Measurements from ENCODE around the gene GET3. TPM values are rescaled to one million over a fixed set of nuclear protein-coding genes. Genes with fewer than 3 reads are reported as not detected.

Gene GET3
- polyA plus RNA-seq, 1 donor: 42.4 TPM

DNA sequence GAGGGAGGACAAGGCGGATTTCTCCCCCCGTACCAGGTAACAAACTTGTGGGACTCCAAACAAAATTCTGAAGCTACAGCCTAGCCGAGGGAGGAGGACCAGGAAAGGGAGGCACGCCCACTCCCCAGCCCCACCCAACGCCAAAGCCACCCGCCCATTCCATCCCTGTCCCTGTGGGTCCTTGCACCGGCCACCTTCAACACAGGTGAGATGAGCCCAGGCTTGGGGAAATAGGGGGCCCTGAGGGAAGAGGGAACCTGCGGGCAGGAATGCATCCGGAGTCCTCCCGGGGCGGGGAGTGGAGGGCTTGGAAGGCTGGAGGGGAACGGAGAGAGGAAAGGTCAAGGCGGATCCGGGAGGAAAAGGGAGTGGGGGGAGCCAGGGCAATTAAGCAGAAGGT, 14.3 kb downstream of the GET3 start, which contains the start of gene BEST2:
BEST2 (plus strand) TSS at position 157 of the 400 bp plus-strand sequence. CDS start 802 bp downstream, outside the sequence.
- no peak for DNase-seq (ENCODE audit: low read depth)

DNA sequence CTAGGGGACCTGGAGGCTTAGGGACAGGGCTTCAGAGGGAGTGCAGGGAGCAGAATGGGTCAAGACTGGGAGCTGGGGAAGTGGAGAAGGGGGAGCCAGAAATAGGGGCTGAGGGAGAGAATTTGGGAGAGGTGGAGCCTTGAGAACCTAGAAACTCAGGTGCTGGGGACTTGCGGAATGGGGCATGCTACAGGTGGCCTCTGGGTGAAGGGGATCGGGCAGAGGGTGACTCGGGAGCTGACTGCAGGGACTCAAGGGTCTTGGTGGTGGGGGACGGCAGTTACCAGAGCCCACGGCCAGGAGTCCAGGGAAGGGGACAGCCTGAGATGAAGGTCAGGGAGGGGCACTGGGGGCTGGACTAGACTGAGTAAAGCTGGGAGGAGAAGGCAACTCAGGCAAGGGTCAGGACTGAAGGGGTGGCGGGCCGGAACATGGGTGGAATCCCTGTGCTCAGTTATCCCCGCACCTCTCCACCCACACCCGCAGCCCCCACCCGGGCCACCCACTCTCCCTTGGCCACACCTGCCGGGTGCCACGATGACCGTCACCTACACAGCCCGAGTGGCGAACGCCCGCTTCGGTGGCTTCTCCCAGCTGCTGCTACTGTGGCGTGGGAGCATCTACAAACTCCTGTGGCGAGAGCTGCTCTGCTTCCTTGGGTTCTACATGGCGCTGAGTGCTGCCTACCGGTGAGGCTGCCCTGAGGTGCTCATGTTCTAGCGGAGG, 14.9 kb downstream of the GET3 start:
- DNase-seq (ENCODE audit: low read depth): no peak

DNA sequence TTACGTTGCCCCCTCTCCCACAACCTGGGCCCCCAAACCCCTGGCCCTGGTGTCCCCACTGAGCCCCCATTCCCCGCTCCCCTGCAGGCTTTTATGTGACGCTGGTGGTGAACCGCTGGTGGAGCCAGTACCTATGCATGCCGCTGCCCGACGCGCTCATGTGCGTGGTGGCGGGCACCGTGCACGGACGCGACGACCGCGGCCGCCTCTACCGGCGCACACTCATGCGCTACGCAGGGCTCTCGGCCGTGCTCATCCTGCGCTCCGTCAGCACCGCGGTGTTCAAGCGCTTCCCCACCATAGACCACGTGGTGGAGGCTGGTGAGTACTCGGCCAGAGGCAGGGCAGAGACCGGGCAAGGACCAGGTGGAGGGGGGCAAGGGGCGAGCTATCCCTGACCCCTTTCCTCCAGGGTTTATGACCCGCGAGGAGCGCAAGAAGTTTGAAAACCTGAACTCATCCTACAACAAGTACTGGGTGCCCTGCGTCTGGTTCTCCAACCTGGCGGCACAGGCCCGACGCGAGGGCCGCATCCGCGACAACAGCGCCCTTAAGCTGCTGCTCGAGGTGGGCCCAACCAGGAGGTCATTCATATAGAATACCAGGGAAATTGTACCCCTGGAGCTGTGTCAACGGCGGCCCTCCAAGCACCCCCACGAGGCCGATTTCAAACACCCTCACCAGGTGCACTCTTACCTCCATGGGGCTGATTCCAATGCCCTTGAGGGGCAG, 17.3 kb downstream of the GET3 start:
- no peak for DNase-seq (ENCODE audit: low read depth)

DNA sequence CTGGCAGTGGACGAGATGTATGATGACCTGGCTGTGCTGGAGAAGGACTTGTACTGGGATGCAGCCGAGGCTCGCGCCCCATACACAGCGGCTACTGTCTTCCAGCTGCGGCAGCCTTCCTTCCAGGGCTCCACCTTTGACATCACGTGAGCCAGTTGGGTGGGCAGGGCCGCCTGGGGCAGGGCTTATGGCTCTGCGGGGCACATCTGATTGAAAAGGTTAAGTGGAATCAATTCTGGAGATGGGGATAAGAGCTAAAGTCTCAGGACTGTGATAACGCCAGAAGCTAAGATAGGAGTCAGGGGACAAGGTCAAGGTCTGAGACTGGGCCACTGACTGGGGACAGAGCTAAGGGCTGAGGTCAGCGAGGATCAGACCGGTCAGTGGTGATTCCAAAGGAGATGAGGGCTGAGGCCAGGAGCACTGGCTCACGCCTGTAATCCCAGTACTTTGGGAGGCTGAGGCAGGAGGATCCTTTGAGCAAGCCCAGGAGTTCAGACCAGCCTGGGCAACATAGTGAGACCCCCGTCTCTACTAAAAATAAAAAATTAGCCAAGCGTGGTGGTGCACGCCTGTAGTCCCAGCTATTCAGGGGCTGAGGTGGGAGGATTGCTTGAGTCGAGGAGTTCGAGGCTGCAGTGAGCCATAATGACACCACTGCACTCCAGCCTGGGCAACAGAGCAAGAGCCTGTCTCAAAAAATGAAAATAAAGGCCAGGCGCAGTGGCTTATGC, 19.0 kb downstream of the GET3 start:
- DNase-seq (ENCODE audit: low read depth): no peak

DNA sequence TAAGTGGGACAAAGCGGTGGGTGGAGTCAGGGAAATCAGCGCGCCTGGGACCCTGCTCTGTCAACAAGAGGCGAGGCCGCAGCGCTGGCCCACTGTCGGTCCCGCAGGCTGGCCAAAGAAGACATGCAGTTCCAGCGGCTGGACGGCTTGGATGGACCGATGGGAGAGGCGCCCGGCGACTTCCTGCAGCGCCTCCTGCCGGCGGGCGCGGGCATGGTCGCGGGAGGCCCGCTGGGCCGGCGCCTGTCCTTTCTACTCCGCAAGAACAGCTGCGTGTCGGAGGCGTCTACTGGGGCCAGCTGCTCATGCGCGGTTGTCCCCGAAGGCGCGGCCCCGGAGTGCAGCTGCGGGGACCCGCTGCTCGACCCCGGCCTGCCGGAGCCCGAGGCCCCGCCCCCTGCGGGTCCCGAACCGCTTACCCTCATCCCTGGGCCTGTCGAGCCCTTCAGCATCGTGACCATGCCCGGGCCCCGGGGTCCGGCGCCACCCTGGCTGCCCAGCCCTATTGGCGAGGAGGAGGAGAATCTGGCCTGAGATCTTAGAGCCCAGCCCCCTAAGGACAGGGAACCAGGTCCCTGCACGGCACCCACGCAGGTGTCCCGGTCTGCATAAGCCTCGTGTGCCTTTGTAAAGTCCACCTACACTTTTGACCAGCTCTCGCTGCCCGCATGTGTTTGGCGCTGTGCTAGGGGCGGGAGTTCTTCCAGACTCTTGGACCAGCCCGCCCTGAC, 20.4 kb downstream of the GET3 start:
- no peak for DNase-seq (ENCODE audit: low read depth)

DNA sequence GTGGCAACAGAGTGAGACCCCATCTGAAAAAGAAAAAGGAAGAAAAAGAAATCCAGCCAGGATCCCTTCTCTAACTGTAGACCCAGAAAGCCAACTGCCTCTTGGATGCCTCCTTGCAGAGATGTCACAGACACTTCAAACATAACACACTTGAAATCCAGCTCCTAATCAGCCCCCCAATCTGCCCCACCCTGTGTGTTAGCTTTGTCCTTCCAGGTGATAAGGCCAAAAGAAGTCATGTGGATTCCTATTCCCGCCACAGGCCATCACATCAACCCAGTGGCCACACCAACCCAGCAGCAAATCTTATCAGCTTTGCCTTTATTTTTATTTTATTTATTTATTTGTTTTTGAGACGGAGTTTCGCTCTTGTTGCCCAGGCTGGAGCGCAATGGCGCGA, 22.4 kb downstream of the GET3 start:
- no peak for DNase-seq (ENCODE audit: low read depth)

DNA sequence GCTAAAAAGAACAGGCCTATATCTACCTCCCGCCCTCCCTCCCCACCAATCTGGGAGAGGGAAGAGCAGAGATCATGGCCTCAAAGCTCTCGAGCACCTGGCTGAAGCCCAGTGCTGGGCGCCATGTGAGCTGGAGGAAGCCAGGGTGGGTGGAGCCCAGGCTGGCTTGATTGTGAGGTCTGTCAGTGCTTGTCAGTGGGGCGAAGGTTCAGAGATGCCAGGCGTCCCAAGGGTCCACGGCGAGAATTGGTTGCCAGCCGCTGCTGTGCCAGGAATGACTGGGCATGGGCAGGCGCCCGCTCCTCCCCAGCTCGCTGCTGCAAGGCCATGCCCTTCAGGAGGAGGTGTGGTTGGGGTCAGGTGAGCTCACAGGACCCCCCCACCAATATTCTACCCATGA, 25.8 kb downstream of the GET3 start:
- no peak for DNase-seq (ENCODE audit: low read depth)

DNA sequence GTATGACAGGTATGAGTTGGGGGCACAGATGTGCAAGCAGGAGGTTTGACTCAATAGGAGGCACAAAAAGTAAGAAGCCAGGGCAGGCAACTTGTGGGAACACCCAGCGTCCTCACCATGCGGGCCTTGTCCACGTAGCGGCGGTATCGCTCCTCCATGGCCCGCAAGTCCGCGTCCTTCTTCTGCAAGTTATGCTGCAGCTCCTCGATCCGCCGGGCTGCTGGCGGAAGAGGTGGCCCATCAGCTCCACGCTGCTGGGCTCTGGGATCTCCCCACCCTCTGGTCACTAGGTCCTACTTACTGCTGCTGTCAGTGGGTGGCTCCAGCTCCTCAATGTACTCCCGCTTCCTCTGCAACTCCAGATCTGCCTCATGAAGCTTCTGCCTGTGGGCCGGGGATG, 27.4 kb downstream of the GET3 start:
- DNase-seq (ENCODE audit: low read depth): no peak

DNA sequence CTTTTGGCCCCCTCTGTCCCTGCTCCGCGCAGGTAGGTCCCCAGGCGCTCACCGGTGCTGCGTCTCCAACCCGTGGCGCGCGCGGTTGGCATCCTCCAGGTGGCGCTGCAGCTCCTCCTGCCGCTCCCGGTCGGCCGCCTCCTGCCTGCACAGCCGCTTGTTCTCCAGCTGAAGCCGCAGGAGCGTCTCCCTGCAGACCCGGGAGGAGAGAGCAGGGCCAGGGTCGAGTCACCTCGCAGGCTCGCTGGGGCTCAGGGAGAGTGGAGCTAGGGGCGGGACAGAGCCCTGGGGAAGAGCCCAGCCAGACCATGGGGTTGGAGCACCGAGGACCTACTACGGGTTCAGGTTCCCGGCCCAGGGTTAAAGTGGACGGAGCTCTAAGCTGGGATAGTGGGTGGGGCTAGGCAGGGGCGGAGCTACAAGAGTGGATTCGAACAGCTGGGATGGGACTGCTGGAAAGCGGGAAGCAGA, 28.8 kb downstream of the GET3 start:
- DNase-seq (ENCODE audit: low read depth): no peak

DNA sequence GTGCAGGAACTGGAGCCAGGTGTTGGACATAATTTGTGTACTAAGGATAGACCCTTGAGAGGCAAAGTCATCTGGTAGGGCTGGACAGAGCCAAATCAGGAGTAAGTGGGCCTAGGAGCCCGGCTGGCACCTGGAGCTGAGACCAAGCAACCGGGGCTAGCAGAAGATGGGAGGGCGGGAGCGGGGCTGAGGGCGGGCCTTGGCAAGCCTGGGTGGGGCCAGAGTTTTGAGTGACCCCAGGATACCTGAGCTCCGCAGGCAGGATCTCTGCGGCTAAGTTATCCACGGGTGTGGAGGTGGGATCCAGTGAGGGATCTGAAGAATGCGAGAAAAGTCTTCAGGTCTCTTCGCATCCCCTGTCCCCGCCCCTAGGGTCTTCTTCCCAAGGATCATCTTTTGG, 29.9 kb downstream of the GET3 start:
- no peak for DNase-seq (ENCODE audit: low read depth)

DNA sequence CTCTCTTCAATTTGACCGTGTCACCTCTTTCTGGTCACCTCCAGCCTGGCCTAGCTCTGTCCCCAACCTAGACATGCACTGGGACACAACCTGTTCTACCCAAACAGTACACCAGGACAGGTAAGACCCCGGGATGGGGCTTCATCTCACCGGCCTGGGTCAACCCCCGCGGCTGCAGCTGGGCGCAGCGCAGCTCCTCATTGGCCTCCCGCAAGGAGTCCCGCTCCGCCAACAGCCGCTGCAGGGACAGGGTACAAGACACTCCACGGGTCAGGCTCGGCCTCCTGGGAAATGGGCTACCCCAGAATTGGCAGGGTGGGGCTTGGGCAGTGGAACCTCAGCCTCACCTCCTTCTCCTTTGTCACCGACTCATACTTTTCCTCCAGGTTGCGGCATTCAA, 30.4 kb downstream of the GET3 start:
- DNase-seq (ENCODE audit: low read depth): no peak

DNA sequence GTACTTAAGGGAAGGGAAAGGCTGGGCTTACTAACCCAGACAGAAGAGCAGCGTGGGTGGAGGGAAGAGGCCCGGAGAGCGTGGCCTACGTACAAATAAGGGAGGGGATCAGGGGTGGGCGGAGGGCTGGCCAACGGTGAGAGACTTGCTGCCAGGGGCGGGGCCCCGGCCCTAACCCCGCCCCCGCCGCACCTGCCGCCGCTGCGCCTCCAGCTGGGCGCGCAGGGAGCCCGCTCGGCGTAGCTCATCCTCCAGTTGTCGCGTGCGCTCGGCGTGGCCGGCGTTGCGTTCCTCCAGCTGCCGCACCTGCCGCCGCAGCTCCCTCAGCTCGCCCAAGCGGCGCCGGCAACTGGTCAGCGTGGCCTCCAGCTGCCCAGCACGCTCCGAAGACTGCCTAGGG, 32.4 kb downstream of the GET3 start:
- DNase-seq (ENCODE audit: low read depth): no peak

DNA sequence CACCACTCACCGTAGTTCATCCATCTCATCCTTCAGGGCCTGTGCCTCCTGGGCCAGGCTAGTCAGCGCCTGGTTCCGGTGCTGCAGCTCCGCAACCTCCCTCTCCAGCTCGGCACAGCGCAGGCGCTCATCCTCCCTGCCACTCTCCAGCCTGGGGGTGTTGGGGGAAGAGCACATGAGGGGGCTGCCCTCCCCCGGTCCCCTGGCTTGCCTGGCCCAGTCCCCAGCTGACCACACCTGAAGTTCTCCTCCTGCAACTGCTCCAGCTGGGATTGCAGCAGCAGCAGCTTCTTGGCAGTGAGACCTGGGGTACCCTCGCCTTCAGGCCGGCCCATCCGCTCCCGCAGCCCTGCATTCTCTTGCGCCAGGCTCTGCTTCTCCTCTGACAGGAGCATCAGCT, 33.6 kb downstream of the GET3 start:
- no peak for DNase-seq (ENCODE audit: low read depth)

DNA sequence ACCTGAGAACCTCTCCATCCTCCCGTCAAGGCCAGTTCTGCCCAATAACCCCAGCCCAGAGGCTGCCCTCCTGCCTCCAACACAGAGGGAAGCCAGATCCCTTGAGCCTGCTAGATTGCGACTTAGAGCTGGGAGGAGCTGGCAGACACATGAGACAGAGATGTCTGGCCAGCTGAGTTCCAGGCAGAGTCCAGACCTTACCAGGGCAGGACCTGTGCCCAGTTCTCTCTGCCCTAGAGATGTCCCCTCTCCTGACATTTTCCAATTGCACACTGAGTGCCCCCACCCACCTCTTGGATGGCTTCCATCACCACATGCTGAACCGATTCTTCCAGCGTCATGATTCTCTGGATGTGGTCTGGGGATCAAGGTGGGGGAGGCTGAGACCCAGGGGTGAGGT, 35.0 kb downstream of the GET3 start:
- no peak for DNase-seq (ENCODE audit: low read depth)

DNA sequence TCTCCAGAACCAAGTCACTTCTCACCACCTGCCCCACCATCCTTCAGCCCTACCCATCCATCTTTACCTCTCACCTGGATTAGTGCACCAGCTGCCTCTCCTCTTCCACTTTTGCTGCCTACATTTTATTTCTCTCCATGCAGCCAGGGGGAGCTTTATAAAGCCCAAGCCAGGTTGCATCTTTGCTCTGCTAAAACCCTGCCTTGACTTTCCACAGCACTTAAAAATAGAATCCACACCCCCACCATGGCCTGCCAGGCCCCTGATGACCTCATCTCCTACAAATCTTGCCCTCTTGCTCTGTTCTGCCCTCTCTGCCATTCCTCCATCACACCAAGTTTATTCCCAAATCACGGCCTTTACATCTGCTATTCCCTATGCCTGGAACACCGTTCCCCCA, 36.3 kb downstream of the GET3 start:
- DNase-seq (ENCODE audit: low read depth): no peak

DNA sequence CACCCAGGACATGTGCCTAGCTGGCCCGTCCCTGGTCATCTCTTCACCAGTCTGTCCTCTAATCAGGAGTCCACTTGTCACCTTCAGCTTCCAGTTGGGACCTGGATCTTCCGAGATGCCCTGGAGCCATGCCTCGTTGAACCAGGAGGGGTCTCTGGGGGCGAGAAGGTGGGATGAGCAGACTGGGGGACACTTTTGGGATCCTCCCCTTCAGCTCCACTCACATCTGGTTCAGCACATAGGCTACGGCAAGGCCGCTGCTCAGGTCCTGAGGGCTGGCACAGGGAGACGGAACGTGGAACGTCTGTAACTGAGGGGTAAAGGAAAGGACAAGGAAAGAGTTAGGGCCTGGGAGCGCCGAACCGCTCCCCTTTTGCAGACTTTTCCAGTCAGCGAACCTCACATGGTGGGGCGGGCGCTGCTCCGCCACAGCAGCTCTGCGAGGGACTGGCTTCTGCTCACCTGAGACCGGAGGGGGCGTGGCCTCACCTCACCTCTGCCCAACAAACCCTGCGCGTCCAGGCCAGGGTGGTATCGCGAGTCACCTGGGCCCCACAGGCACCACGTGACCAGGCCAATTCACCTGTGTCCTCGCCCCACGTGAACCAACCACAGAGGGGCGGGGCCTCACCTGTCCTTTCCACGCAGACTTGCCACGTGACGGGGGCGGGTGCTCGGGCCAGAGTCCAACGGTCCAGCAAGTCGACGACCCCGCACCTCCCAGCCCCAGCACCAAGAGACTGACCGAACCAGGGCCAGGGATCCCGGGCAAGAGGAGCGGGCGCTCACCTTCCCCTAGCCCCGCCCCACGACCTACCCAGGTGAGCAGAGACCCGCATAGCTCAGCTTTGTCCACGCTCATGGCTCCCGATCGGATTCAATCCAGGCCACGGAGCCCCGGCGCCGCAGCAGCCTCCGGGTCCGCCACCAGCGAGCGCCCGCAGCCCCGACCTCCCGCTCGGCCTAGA, 37.6 kb downstream of the GET3 start, which contains the start of gene HOOK2:
HOOK2 (minus strand) TSS at position 965 of the 968 bp plus-strand sequence; CDS start at position 862, 103 bp downstream.
- DNase-seq (ENCODE audit: low read depth): no peak

DNA sequence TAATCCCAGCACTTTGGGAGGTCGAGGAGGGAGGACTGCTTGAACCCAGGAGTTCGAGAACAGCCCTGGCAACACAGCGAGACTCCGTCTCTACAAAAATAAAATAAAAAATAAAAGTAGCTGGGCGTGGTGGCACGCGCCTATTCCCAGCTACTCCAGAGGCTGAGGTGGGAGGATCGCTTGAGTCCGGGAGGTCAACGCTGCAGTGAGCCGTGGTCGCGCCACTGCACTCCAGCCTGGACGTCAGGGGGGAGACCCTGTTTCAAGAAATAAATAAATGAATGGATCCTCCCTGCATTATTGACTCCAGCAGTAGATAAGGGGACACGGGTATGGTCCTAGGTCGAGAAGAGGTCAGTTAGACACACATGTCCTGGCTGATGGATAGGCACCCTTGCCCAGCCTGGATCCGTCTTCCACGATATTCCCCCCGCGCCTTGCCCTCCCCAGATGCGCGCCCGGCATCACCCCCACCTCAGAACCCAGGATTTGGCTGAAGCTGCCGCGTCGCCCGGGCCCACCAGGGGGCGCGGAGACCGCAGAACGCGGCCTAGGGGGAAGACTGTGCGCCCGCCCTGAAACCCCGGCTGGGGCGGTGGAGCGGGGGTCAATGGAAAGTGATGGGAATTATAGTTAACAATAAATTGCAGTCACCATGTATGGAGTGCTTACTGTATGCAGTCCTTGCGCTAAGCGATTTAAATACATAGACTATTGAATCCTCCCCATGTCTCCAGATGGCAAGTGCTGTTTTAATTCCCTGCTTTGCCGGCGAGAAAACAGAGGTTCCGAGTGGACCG, 40.1 kb downstream of the GET3 start:
- no peak for DNase-seq (ENCODE audit: low read depth)

DNA sequence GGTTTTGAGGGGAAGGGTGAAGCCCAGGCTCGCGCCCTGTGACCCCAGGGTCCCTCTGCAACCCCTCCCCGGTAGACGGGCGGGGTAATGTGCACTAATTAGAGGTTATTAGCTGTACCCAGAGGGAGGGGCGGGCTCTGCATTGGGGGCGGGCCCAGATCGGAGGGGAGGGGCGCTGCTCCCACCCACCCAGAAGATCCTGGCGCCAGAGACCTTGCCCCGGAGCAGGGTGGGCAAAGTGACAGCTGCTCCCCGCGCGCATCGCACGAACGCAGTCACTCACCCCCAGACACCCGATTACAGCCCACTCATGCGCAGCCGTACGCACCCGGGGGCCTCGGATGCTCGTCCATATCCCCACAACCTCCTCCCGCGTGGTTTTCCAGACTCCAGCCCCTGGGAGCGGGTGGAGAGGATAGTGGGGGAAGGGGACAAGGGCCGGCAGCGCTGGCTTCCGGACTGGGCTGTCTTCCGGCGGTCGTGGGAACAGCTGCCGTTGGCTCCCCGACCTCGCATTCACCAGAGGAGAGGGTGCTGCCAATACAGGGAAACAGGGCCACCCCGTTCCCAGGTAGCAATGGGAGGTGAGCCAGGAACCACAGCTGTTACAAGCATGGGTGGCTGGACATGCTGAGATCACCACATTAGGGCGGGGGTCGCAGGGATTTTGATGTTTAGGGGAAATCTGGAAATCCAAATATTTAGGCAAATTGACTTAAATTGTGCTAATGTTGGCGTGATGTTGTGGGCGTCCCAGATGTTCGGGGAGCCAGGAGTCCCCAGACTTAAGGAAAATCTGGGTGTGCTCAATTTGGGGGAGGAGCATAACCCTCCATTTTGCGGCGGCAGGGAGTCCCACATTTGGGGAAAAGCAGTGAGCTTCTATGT, 41.0 kb downstream of the GET3 start:
- no peak for DNase-seq (ENCODE audit: low read depth)

DNA sequence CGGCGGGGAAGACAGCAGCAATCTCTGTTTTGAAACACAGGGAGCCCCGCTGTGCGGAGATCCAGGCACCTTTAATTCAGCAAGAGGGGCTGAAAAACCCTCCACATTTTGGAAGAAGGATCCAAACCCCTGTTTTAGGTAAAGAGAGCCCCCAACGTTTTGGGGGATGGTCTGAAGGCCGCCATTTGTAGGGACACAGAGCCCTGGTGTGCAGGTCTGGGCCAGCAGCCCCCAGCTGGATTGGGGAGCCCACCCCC, 41.5 kb downstream of the GET3 start:
- no peak for DNase-seq (ENCODE audit: low read depth)

Data from forelimb muscle (tissue), 1 donor.